COLO829 (cell line): Measurements from ENCODE around the gene CAMK2G.

Experiments
- DNase-seq: peaks from one replicate; pipeline ENCODE4 v3.0.0; 2012; ENCODE audit warnings: low spot score

CAMK2G gene

GRCh38 chr10:73771722-73772280 lies 102.6 kb downstream of the CAMK2G start:
- DNase-seq: peak; percentile 84

DNA sequence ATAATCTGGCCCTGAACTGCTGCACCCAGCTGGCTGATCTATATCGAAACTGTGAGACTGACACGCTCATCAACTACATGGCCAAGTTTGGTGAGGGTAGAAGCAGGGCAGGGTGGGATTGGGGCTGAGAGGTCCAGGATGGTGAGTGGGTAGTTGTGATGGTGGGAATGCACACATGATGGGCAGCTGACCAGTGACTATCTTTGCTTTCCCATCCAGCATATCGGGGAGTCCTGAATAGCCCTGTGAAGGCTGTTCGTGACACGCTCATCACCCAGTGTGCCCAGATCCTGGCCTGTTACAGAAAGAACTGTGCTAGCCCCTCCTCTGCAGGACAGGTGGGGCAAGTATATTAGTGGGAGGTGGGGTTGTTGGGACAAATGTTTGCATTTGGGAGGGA lies 105.0 kb downstream of the CAMK2G start:
- DNase-seq: no peak

DNA sequence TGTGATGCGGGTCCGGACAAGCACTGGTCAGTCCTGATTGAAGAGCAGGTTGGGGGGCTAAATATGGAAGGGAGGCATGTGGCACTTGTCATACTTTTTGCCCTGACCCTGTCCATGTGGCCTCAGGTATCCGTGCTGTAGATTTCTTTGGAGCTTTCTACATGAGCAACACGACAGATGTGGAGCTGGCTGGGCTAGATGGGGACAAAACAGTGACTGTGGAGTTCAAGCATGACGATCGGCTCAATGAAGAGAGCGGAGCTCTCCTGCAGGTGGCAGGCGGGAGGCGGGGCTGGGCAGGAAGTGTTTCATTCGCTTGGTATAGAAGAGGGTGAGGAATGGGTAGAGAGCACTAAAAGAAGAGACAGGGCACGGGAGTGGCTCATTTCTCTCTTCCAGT lies 105.5 kb downstream of the CAMK2G start:
- DNase-seq: no peak

- no peak for DNase-seq
Observed at GRCh38 chr10:73765066-73765465, 109.3 kb downstream of the CAMK2G start.

DNA sequence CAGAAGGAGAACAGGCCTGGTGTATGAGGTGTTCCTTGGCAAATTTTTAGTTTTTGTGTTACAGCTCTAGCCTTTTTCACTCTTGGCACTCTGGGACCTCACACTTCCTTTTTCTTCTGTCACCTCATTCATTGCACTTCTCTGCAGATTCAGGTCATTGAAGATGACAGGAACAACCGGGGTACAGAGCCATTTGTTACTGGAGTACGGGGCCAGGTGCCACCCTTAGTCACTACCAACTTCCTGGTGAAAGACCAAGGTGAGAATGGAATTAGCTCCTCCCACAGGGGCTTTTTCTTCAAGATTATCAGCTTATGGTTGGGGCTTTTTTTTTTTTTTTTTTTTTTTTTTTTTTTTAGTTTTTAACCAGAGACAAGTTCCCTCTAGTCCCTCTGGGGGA lies 111.0 kb downstream of the CAMK2G start:
- DNase-seq: no peak

DNA sequence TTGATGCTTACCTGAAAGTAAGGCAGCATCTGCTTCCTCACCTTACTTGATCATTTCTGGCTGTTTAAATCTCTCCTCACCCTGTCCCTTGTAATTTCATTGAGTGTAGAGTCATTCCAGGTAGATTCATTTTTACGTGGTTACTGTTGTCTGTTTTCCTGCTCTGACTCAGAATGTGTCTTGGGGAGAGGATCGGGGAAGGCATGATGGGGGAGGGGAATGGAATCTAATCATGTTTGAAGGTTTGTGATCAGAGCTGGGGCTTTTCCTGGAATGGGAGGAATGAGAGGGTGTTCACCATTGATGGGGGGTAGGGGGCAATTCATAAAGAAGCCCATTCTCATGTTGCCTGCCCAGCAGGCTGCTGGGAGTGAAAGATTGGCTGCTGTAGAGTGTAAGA lies 111.4 kb downstream of the CAMK2G start:
- no peak for DNase-seq
